Embryonic facial prominence (tissue), 1 donor: ENCODE measurements around the gene ZNF423.

Experiments used
- DNase-seq: peaks from one replicate; pipeline ENCODE4 v3.0.0-alpha.2; 2016; ENCODE audit errors: extremely low spot score

The ZNF423 gene

GRCh38 chr16:49602201-49602975, 253.5 kb downstream of the ZNF423 start:
- DNase-seq, result no peak

- DNase-seq, result no peak
These were observed 254.3 kb downstream of the ZNF423 start for GRCh38 chr16:49601576-49601975.

GRCh38 chr16:49600976-49601375, 254.9 kb downstream of the ZNF423 start:
- DNase-seq, result no peak

GRCh38 chr16:49600536-49600935, 255.4 kb downstream of the ZNF423 start:
- no peak for DNase-seq

GRCh38 chr16:49599704-49600103, 256.2 kb downstream of the ZNF423 start:
- DNase-seq, result no peak

GRCh38 chr16:49599281-49599680, 256.6 kb downstream of the ZNF423 start:
- no peak for DNase-seq

- no peak for DNase-seq
These were observed 257.3 kb downstream of the ZNF423 start for GRCh38 chr16:49598383-49599170.

- no peak for DNase-seq
These were observed 258.1 kb downstream of the ZNF423 start for GRCh38 chr16:49597796-49598195.

GRCh38 chr16:49596648-49597291, 259.1 kb downstream of the ZNF423 start:
- DNase-seq, result no peak

GRCh38 chr16:49596068-49596467, 259.8 kb downstream of the ZNF423 start:
- DNase-seq, result no peak

GRCh38 chr16:49594685-49595498, 261.0 kb downstream of the ZNF423 start:
- DNase-seq, result no peak

GRCh38 chr16:49594153-49594552, 261.8 kb downstream of the ZNF423 start:
- DNase-seq, result no peak

GRCh38 chr16:49593424-49594040, 262.4 kb downstream of the ZNF423 start:
- DNase-seq, result no peak

- no peak for DNase-seq
These were observed 263.1 kb downstream of the ZNF423 start for GRCh38 chr16:49592546-49593423.

- DNase-seq, result no peak
These were observed 265.6 kb downstream of the ZNF423 start for GRCh38 chr16:49590166-49590871.

- no peak for DNase-seq
These were observed 266.3 kb downstream of the ZNF423 start for GRCh38 chr16:49589544-49590031.

GRCh38 chr16:49588729-49589384, 267.1 kb downstream of the ZNF423 start:
- DNase-seq, result no peak

- no peak for DNase-seq
These were observed 267.9 kb downstream of the ZNF423 start for GRCh38 chr16:49588026-49588425.

- no peak for DNase-seq
These were observed 268.4 kb downstream of the ZNF423 start for GRCh38 chr16:49587511-49587910.
